OCI-LY7 (cell line): Measurements from ENCODE around the gene SIRT5. TPM values are rescaled to one million over a fixed set of nuclear protein-coding genes. Genes with fewer than 3 reads are reported as not detected.

Experiments
- BruUV-seq: library from RNA; stranded (reverse); fragments of 400-500 nt; replicated peaks from 2 replicates; lab custom pipeline; 2021; lab: Mats Ljungman, UMichigan
- CTCF ChIA-PET: fragments of 300-600 bp; sonication (Branson Sonifier 250); formaldehyde crosslinking; loops from one replicate; lab custom pipeline; 2022; ENCODE audit warnings: antibody characterized with exemption; ENCODE audit not compliant: unreplicated experiment; lab: Charles Lee
- POLR2A ChIA-PET: fragments of 300-600 bp; sonication (Branson Sonifier 250); formaldehyde crosslinking; loops from one replicate; lab custom pipeline; 2022; ENCODE audit warnings: antibody characterized with exemption; lab: Charles Lee
- DNase-seq: peaks from one replicate; pipeline ENCODE4 v3.0.0-alpha.2; 2015; ENCODE audit warnings: low spot score
- H2AFZ ChIP-seq: fragments of 200-600 bp; sonication (generic), shearing (Covaris generic); 2 replicates; pipeline ENCODE4 v1.6.1; 2014; ENCODE audit warnings: mild to moderate bottlenecking, antibody characterized with exemption, low read length, moderate library complexity
- H3K27ac ChIP-seq: fragments of 200-600 bp; sonication (generic); 2 replicates; pipeline ENCODE4 v1.5.1; 2014; ENCODE audit warnings: mixed run types, low read depth, mild to moderate bottlenecking, moderate library complexity, low read length, inconsistent platforms; ENCODE audit not compliant: poor library complexity, severe bottlenecking
- H3K36me3 ChIP-seq: fragments of 200-600 bp; sonication (generic); 2 replicates; pipeline ENCODE4 v1.6.1; 2014; ENCODE audit warnings: mild to moderate bottlenecking, antibody characterized with exemption, low read length, moderate library complexity, mixed read lengths; ENCODE audit not compliant: insufficient read depth
- H3K4me1 ChIP-seq: fragments of 200-600 bp; sonication (generic); 2 replicates; pipeline ENCODE4 v1.5.1; 2014; ENCODE audit warnings: mild to moderate bottlenecking, low read length; ENCODE audit not compliant: insufficient read depth, poor library complexity, severe bottlenecking
- H3K4me2 ChIP-seq: fragments of 200-600 bp; sonication (generic); 2 replicates; pipeline ENCODE4 v1.6.1; 2014; ENCODE audit warnings: mild to moderate bottlenecking, low read length
- H3K4me3 ChIP-seq: fragments of 200-600 bp; sonication (generic); 2 replicates; pipeline ENCODE4 v1.5.1; 2014; ENCODE audit warnings: mild to moderate bottlenecking, low read depth, low read length; ENCODE audit not compliant: poor library complexity, severe bottlenecking
- H3K79me2 ChIP-seq: fragments of 200-600 bp; sonication (generic); 2 replicates; pipeline ENCODE4 v1.6.1; 2016; ENCODE audit warnings: low read depth, mild to moderate bottlenecking, low read length, moderate library complexity, mixed read lengths; ENCODE audit not compliant: insufficient read depth
- H3K9me2 ChIP-seq: fragments of 200-600 bp; sonication (generic); 2 replicates; pipeline ENCODE4 v1.6.1; 2016; ENCODE audit warnings: mild to moderate bottlenecking, low read length, mixed read lengths; ENCODE audit not compliant: insufficient read depth
- H3K9me3 ChIP-seq: fragments of 200-600 bp; sonication (generic); 2 replicates; pipeline ENCODE4 v1.6.1; 2014; ENCODE audit warnings: mild to moderate bottlenecking, mixed run types, low read length, mixed read lengths
- H4K20me1 ChIP-seq: fragments of 200-600 bp; sonication (generic); 2 replicates; pipeline ENCODE4 v1.6.1; 2014; ENCODE audit warnings: mild to moderate bottlenecking, antibody characterized with exemption, low read length, moderate library complexity, mixed read lengths; ENCODE audit not compliant: insufficient read depth
- EZH2phosphoT487 ChIP-seq: fragments of 200-600 bp; sonication (generic); IDR thresholded peaks from 2 replicates; pipeline ENCODE4 v1.6.1; 2018; ENCODE audit warnings: low read depth, borderline replicate concordance, mild to moderate bottlenecking, mixed run types, antibody characterized with exemption, low read length, moderate library complexity, mixed read lengths
- intact Hi-C: fragments of 100-400 bp; cut with micrococcal nuclease; formaldehyde crosslinking; loops from one replicate; pipeline ENCODE4 v1.10.0; 2022; ENCODE audit not compliant: unreplicated experiment
- total RNA-seq, 2 experiments: library from RNA; depleted of rRNA in 1 of 2; stranded (reverse); fragments of >200 nt in 1 of 2; shearing (Covaris generic) in 1 of 2; gene quantifications; 2 replicates each; pipeline ENCODE4 v1.2.3, GENCODE V29; 2014 to 2022
- TF ChIP-seq, protein P1 (sequence below): fragments of 200-600 bp; sonication (generic); conservative IDR thresholded peaks from 2 replicates; pipeline ENCODE4 v1.5.1; 2014; ENCODE audit warnings: mild to moderate bottlenecking, antibody characterized with exemption, low read length, moderate library complexity, mixed read lengths

Gene SIRT5
- total RNA-seq, 2 experiments from 2014 or later = 17.6 to 23.6 TPM

- Histone ChIP-seq H2AFZ (no peak overlapping the region), H3K4me3 (no peak overlapping the region), H3K9me2 (no peaks in the 10 kb centered on the region), H3K36me3 (peaks cover 42% of the 10 kb centered on the region), H3K27ac (no peak overlapping the region), H4K20me1 (no peaks in the 10 kb centered on the region; the same call in 1 of the 2 replicates), H3K79me2 (no peaks in the 10 kb centered on the region), H3K4me1 (no peaks in the 10 kb centered on the region), H3K9me3 (no peaks in the 10 kb centered on the region), H3K4me2 (no peak overlapping the region)
- no TSS peak for BruUV-seq
- TF ChIP-seq, protein P1, sequence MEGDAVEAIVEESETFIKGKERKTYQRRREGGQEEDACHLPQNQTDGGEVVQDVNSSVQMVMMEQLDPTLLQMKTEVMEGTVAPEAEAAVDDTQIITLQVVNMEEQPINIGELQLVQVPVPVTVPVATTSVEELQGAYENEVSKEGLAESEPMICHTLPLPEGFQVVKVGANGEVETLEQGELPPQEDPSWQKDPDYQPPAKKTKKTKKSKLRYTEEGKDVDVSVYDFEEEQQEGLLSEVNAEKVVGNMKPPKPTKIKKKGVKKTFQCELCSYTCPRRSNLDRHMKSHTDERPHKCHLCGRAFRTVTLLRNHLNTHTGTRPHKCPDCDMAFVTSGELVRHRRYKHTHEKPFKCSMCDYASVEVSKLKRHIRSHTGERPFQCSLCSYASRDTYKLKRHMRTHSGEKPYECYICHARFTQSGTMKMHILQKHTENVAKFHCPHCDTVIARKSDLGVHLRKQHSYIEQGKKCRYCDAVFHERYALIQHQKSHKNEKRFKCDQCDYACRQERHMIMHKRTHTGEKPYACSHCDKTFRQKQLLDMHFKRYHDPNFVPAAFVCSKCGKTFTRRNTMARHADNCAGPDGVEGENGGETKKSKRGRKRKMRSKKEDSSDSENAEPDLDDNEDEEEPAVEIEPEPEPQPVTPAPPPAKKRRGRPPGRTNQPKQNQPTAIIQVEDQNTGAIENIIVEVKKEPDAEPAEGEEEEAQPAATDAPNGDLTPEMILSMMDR = no peak
- TF ChIP-seq EZH2phosphoT487 = no peak
- ChIA-PET CTCF (interaction anchor here (1.3 kb wide), 1 partner anchor 12 kb away, joined by 5 read pairs; the partner anchor contains the start of gene SIRT5), POLR2A (interaction anchor here (0.6 to 0.7 kb wide), 2 partner anchors 15 to 681 kb away, joined by 3 to 4 read pairs; no protein-coding TSS in a partner anchor)
- intact Hi-C loops = no loop called here
- DNase-seq = no peak
These were observed 12.5 kb downstream of the SIRT5 start for GRCh38 chr6:13586603-13587542.

DNA sequence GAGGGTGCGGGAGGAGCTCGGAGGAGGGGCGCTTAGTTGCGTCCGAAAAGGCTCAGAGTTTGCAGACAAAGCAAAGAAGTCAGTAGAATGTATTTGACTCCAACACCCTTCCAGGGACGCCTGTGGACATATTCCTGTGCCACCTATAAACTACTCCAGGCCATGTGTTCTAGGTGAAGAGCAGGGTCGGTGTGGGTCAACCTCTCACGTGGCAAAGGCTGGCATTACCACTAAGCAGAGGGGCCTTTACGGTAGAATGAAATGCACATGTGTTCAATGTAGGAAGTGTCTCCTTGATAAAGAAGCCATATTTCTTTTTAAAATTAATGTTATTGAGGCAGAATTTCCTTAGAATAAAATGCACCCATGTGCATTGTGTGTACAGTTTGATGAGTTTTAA is 15.4 kb downstream of the SIRT5 start:
- POLR2A ChIA-PET = interaction anchor here (2.0 kb wide), 1 partner anchor 23 kb away, joined by 4 read pairs; no protein-coding TSS in a partner anchor

More for the DNA sequence above, 15.4 kb downstream of the SIRT5 start:
- CTCF ChIA-PET = no interaction called here
- Histone ChIP-seq H3K4me2 (no peak overlapping the region), H3K4me3 (no peak overlapping the region), H4K20me1 (no peaks in the 10 kb centered on the region; the same call in 1 of the 2 replicates), H3K79me2 (no peaks in the 10 kb centered on the region), H3K36me3 (peaks cover 45% of the 10 kb centered on the region), H3K9me3 (no peaks in the 10 kb centered on the region), H3K27ac (no peak overlapping the region), H3K9me2 (no peaks in the 10 kb centered on the region), H2AFZ (no peak overlapping the region), H3K4me1 (no peaks in the 10 kb centered on the region)
- intact Hi-C loops = no loop called here
- TF ChIP-seq, protein P1 = no peak
- TF ChIP-seq EZH2phosphoT487 = no peak
- no peak for DNase-seq
- no TSS peak for BruUV-seq
